ENCODE measurements around the gene CCBE1.

DNA sequence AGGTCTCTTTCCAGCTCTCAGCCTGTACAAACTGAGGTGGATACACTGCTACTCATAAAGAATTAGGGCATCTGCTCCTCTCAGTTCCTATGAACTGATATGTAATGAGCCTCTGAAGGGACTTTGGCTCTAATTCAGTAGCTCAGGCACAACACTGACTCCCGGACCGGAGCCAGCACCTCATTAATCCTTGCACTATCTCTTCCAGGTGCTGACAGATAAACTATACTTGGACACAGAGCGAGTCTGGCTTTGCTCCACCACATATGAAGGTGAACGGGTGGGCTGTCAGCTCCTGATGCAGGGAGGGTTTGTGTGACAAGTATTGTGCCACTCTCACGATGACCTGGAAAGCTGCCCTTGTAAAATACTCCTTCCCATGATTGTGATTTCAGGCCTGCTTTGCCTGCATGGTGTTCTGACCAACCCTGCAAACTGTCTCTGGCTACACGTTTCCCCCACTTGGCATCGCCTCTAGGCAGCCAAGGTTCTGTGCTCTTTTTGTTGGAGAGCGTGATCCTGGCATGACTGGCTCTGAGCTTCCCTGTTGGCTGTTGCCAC, 226.6 kb downstream of the CCBE1 start:
- TF ChIP-seq POLR2AphosphoS5 (IDR thresholded peaks at IDR 0.05; ENCODE audit: low read depth) = no peak
- TF ChIP-seq, protein P1, sequence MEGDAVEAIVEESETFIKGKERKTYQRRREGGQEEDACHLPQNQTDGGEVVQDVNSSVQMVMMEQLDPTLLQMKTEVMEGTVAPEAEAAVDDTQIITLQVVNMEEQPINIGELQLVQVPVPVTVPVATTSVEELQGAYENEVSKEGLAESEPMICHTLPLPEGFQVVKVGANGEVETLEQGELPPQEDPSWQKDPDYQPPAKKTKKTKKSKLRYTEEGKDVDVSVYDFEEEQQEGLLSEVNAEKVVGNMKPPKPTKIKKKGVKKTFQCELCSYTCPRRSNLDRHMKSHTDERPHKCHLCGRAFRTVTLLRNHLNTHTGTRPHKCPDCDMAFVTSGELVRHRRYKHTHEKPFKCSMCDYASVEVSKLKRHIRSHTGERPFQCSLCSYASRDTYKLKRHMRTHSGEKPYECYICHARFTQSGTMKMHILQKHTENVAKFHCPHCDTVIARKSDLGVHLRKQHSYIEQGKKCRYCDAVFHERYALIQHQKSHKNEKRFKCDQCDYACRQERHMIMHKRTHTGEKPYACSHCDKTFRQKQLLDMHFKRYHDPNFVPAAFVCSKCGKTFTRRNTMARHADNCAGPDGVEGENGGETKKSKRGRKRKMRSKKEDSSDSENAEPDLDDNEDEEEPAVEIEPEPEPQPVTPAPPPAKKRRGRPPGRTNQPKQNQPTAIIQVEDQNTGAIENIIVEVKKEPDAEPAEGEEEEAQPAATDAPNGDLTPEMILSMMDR (IDR thresholded peaks at IDR 0.05; ENCODE audit: insufficient read depth, low read length) = no peak
- TF ChIP-seq, protein P2, sequence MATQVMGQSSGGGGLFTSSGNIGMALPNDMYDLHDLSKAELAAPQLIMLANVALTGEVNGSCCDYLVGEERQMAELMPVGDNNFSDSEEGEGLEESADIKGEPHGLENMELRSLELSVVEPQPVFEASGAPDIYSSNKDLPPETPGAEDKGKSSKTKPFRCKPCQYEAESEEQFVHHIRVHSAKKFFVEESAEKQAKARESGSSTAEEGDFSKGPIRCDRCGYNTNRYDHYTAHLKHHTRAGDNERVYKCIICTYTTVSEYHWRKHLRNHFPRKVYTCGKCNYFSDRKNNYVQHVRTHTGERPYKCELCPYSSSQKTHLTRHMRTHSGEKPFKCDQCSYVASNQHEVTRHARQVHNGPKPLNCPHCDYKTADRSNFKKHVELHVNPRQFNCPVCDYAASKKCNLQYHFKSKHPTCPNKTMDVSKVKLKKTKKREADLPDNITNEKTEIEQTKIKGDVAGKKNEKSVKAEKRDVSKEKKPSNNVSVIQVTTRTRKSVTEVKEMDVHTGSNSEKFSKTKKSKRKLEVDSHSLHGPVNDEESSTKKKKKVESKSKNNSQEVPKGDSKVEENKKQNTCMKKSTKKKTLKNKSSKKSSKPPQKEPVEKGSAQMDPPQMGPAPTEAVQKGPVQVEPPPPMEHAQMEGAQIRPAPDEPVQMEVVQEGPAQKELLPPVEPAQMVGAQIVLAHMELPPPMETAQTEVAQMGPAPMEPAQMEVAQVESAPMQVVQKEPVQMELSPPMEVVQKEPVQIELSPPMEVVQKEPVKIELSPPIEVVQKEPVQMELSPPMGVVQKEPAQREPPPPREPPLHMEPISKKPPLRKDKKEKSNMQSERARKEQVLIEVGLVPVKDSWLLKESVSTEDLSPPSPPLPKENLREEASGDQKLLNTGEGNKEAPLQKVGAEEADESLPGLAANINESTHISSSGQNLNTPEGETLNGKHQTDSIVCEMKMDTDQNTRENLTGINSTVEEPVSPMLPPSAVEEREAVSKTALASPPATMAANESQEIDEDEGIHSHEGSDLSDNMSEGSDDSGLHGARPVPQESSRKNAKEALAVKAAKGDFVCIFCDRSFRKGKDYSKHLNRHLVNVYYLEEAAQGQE (IDR thresholded peaks at IDR 0.05; ENCODE audit: insufficient replicate concordance, low read depth) = no peak
- TF ChIP-seq SPI1 (IDR thresholded peaks at IDR 0.05; ENCODE audit: borderline replicate concordance, low read depth) = no peak
- TF ChIP-seq GABPA (IDR thresholded peaks at IDR 0.05; ENCODE audit: low read depth) = no peak

All from HL-60 (cell line).